CD8-positive, alpha-beta memory T cell (primary cell): ENCODE measurements around the gene ZMIZ1. TPM values are rescaled to one million over a fixed set of nuclear protein-coding genes. Genes with fewer than 3 reads are reported as not detected.

Experiments
- CTCF ChIA-PET: fragments of 350-600 bp; sonication (Branson Sonifier 250); formaldehyde crosslinking; loops from one replicate; lab custom pipeline; 2021; ENCODE audit warnings: antibody characterized with exemption; lab: Charles Lee
- POLR2A ChIA-PET: fragments of 350-600 bp; sonication (Branson Sonifier 250); formaldehyde crosslinking; loops from one replicate; lab custom pipeline; 2021; ENCODE audit warnings: antibody characterized with exemption; lab: Charles Lee
- DNase-seq, 5 donors: peaks; one replicate each; pipeline versions ENCODE4 v3.0.0 to v3.0.0-alpha.2; 2020 to 2022; ENCODE audit warnings: mixed read lengths in 1 of 5
- H3K27ac ChIP-seq: one replicate; pipeline ENCODE4 v1.7.0; 2013; ENCODE audit warnings: low read depth, mild to moderate bottlenecking, low read length, moderate library complexity
- H3K27me3 ChIP-seq: 2 replicates; pipeline ENCODE4 v1.7.0; 2013; ENCODE audit warnings: low read length, mild to moderate bottlenecking; ENCODE audit not compliant: insufficient read depth, poor library complexity, severe bottlenecking
- H3K36me3 ChIP-seq: 2 replicates; pipeline ENCODE4 v1.7.0; 2013; ENCODE audit warnings: mild to moderate bottlenecking, low read length, moderate library complexity; ENCODE audit not compliant: insufficient read depth
- H3K4me1 ChIP-seq: 2 replicates; pipeline ENCODE4 v1.7.0; 2013; ENCODE audit warnings: mild to moderate bottlenecking, low read length, moderate library complexity; ENCODE audit not compliant: insufficient read depth
- H3K4me3 ChIP-seq: 2 replicates; pipeline ENCODE4 v1.7.0; 2013; ENCODE audit warnings: mild to moderate bottlenecking, low read length
- H3K9me3 ChIP-seq: 2 replicates; pipeline ENCODE4 v1.7.0; 2013; ENCODE audit warnings: mild to moderate bottlenecking, low read length
- H3K27ac Mint-ChIP-seq, 8 donors: one replicate each; pipeline ENCODE4 v1.8.0; 2020 to 2021; ENCODE audit warnings: mixed read lengths in 8 of 8, mild to moderate bottlenecking in 6 of 8, inconsistent platforms in 3 of 8, moderate library complexity in 3 of 8
- H3K27me3 Mint-ChIP-seq, 2 donors: one replicate each; pipeline ENCODE4 v1.8.0; 2020 to 2021; ENCODE audit warnings: mixed read lengths in 2 of 2, mild to moderate bottlenecking in 1 of 2, moderate library complexity in 1 of 2
- H3K36me3 Mint-ChIP-seq, 3 donors: one replicate each; pipeline ENCODE4 v1.8.0; 2020 to 2021; ENCODE audit warnings: mixed read lengths in 3 of 3, inconsistent platforms in 1 of 3, mild to moderate bottlenecking in 1 of 3
- H3K4me1 Mint-ChIP-seq, 3 donors: one replicate each; pipeline ENCODE4 v1.8.0; 2020 to 2021; ENCODE audit warnings: mixed read lengths in 3 of 3, inconsistent platforms in 1 of 3, mild to moderate bottlenecking in 1 of 3
- H3K4me3 Mint-ChIP-seq, 7 donors: one replicate each; pipeline ENCODE4 v1.8.0; 2020 to 2021; ENCODE audit warnings: mixed read lengths in 7 of 7, mild to moderate bottlenecking in 6 of 7, moderate library complexity in 4 of 7, inconsistent platforms in 2 of 7
- H3K9me3 Mint-ChIP-seq, 5 donors: one replicate each; pipeline ENCODE4 v1.8.0; 2020 to 2022; ENCODE audit warnings: mixed read lengths in 5 of 5, mild to moderate bottlenecking in 3 of 5, moderate library complexity in 2 of 5, inconsistent platforms in 1 of 5
- polyA plus RNA-seq: library from polyadenylated mRNA; unstranded; fragments of 300-500 nt; fragmentation: Illumina TruSeq; gene quantifications from one replicate; pipeline ENCODE4 v1.2.3, GENCODE V29; 2021
- total RNA-seq, 2 experiments: library from RNA; stranded (reverse); gene quantifications; one replicate each; pipeline ENCODE4 v1.2.3, GENCODE V29; 2021

ZMIZ1 gene
- total and polyA plus RNA-seq, 3 experiments from 2014 or later = 8.0 to 36.3 (median 34.7) TPM

- DNase-seq = no peak
- Mint-ChIP-seq H3K27ac (peak overlapping the region in 1 of 8 donors; percentile 63), H3K36me3 (peaks cover 0 to 5% (median 2%) of the 10 kb centered on the region in 3 donors), H3K27me3 (no peaks in the 10 kb centered on the region), H3K4me3 (no peak overlapping the region), H3K9me3 (no peaks in the 10 kb centered on the region), H3K4me1 (no peaks in the 10 kb centered on the region)
- ChIA-PET CTCF (no interaction called here), POLR2A (interaction anchor here (0.5 kb wide), 1 partner anchor 374 kb away, joined by 4 read pairs; no protein-coding TSS in a partner anchor)
- Histone ChIP-seq H3K4me3 (no peak overlapping the region), H3K27ac (no peak overlapping the region), H3K36me3 (no peaks in the 10 kb centered on the region), H3K4me1 (no peaks in the 10 kb centered on the region), H3K27me3 (no peaks in the 10 kb centered on the region), H3K9me3 (no peaks in the 10 kb centered on the region)
These were observed 157.9 kb downstream of the ZMIZ1 start for GRCh38 chr10:79226391-79227245.

- Histone ChIP-seq H3K36me3 (no peaks in the 10 kb centered on the region), H3K4me3 (no peak overlapping the region), H3K9me3 (no peaks in the 10 kb centered on the region), H3K27me3 (no peaks in the 10 kb centered on the region), H3K27ac (no peak overlapping the region), H3K4me1 (no peaks in the 10 kb centered on the region)
- Mint-ChIP-seq H3K9me3 (no peaks in the 10 kb centered on the region), H3K36me3 (peaks cover 0 to 2% (median 0%) of the 10 kb centered on the region in 3 donors), H3K27ac (no peak overlapping the region), H3K27me3 (no peaks in the 10 kb centered on the region), H3K4me3 (no peak overlapping the region), H3K4me1 (peaks cover 0 to 4% (median 0%) of the 10 kb centered on the region in 3 donors)
- no peak for DNase-seq
- CTCF ChIA-PET = interaction anchor here (1.1 kb wide), 1 partner anchor 32 kb away, joined by 3 read pairs; no protein-coding TSS in a partner anchor
- POLR2A ChIA-PET = no interaction called here
These were observed 160.3 kb downstream of the ZMIZ1 start for GRCh38 chr10:79229071-79229541.

- Histone ChIP-seq H3K4me3 (no peak overlapping the region), H3K4me1 (no peaks in the 10 kb centered on the region), H3K27ac (no peak overlapping the region), H3K36me3 (no peaks in the 10 kb centered on the region), H3K9me3 (no peaks in the 10 kb centered on the region), H3K27me3 (no peaks in the 10 kb centered on the region)
- H3K27me3 Mint-ChIP-seq = no peaks in the 10 kb centered on the region
- peaks cover 0 to 2% (median 0%) of the 10 kb centered on the region in 3 donors for H3K36me3 Mint-ChIP-seq
- peaks cover 0 to 4% (median 0%) of the 10 kb centered on the region in 3 donors for H3K4me1 Mint-ChIP-seq
- CTCF ChIA-PET = no interaction called here
- no peak overlapping the region for H3K27ac Mint-ChIP-seq
- POLR2A ChIA-PET = no interaction called here
- no peak overlapping the region for H3K4me3 Mint-ChIP-seq
- no peak for DNase-seq
- H3K9me3 Mint-ChIP-seq = no peaks in the 10 kb centered on the region
These were observed 161.1 kb downstream of the ZMIZ1 start for GRCh38 chr10:79229830-79230327.

- Mint-ChIP-seq H3K36me3 (peaks cover 0 to 2% (median 0%) of the 10 kb centered on the region in 3 donors), H3K4me1 (peaks cover 0 to 6% (median 0%) of the 10 kb centered on the region in 3 donors), H3K4me3 (no peak overlapping the region), H3K9me3 (no peaks in the 10 kb centered on the region), H3K27ac (no peak overlapping the region), H3K27me3 (no peaks in the 10 kb centered on the region)
- Histone ChIP-seq H3K36me3 (no peaks in the 10 kb centered on the region), H3K4me3 (no peak overlapping the region), H3K9me3 (no peaks in the 10 kb centered on the region), H3K27me3 (no peaks in the 10 kb centered on the region), H3K4me1 (no peaks in the 10 kb centered on the region), H3K27ac (no peak overlapping the region)
- CTCF ChIA-PET = no interaction called here
- POLR2A ChIA-PET = no interaction called here
- DNase-seq = no peak
These were observed 161.6 kb downstream of the ZMIZ1 start for GRCh38 chr10:79230328-79230830.

- H3K27me3 ChIP-seq = no peaks in the 10 kb centered on the region
- peak overlapping the region in 1 of 8 donors; percentile 63 for H3K27ac Mint-ChIP-seq
- ChIA-PET POLR2A (no interaction called here), CTCF (no interaction called here)
- peaks cover 0 to 2% (median 0%) of the 10 kb centered on the region in 3 donors for H3K36me3 Mint-ChIP-seq
- H3K27me3 Mint-ChIP-seq = no peaks in the 10 kb centered on the region
- H3K9me3 ChIP-seq = no peaks in the 10 kb centered on the region
- H3K4me3 ChIP-seq = no peak overlapping the region
- H3K4me1 Mint-ChIP-seq = peaks cover 0 to 8% (median 0%) of the 10 kb centered on the region in 3 donors
- no peak overlapping the region for H3K4me3 Mint-ChIP-seq
- H3K9me3 Mint-ChIP-seq = no peaks in the 10 kb centered on the region
- H3K27ac ChIP-seq = no peak overlapping the region
- no peaks in the 10 kb centered on the region for H3K36me3 ChIP-seq
- DNase-seq = no peak
- H3K4me1 ChIP-seq = no peaks in the 10 kb centered on the region
These were observed 162.1 kb downstream of the ZMIZ1 start for GRCh38 chr10:79230850-79231249.

- CTCF ChIA-PET = no interaction called here
- no peak overlapping the region for H3K27ac ChIP-seq
- Mint-ChIP-seq H3K9me3 (no peaks in the 10 kb centered on the region), H3K27ac (no peak overlapping the region), H3K27me3 (no peaks in the 10 kb centered on the region), H3K4me3 (no peak overlapping the region), H3K36me3 (peaks cover 0 to 2% (median 0%) of the 10 kb centered on the region in 3 donors), H3K4me1 (peaks cover 0 to 8% (median 0%) of the 10 kb centered on the region in 3 donors)
- DNase-seq = no peak
- H3K9me3 ChIP-seq = no peaks in the 10 kb centered on the region
- no peaks in the 10 kb centered on the region for H3K36me3 ChIP-seq
- H3K27me3 ChIP-seq = no peaks in the 10 kb centered on the region
- no peak overlapping the region for H3K4me3 ChIP-seq
- POLR2A ChIA-PET = no interaction called here
- no peaks in the 10 kb centered on the region for H3K4me1 ChIP-seq
These were observed 163.1 kb downstream of the ZMIZ1 start for GRCh38 chr10:79231908-79232307.

- H3K9me3 ChIP-seq = no peaks in the 10 kb centered on the region
- H3K9me3 Mint-ChIP-seq = no peaks in the 10 kb centered on the region
- ChIA-PET CTCF (no interaction called here), POLR2A (no interaction called here)
- no peak overlapping the region for H3K27ac Mint-ChIP-seq
- peaks cover 0 to 8% (median 0%) of the 10 kb centered on the region in 3 donors for H3K4me1 Mint-ChIP-seq
- no peaks in the 10 kb centered on the region for H3K4me1 ChIP-seq
- no peak for DNase-seq
- H3K36me3 Mint-ChIP-seq = peaks cover 0 to 2% (median 0%) of the 10 kb centered on the region in 3 donors
- H3K27me3 ChIP-seq = no peaks in the 10 kb centered on the region
- no peak overlapping the region for H3K27ac ChIP-seq
- no peak overlapping the region for H3K4me3 ChIP-seq
- no peaks in the 10 kb centered on the region for H3K27me3 Mint-ChIP-seq
- no peak overlapping the region for H3K4me3 Mint-ChIP-seq
- no peaks in the 10 kb centered on the region for H3K36me3 ChIP-seq
These were observed 164.1 kb downstream of the ZMIZ1 start for GRCh38 chr10:79232864-79233263.
